ENCODE results near the gene MIGA2. TPM values are rescaled to one million over a fixed set of nuclear protein-coding genes. Genes with fewer than 3 reads are reported as not detected.

Gene MIGA2
- total RNA-seq, 1 experiment from 2014 or later: 23.7 TPM

DNA sequence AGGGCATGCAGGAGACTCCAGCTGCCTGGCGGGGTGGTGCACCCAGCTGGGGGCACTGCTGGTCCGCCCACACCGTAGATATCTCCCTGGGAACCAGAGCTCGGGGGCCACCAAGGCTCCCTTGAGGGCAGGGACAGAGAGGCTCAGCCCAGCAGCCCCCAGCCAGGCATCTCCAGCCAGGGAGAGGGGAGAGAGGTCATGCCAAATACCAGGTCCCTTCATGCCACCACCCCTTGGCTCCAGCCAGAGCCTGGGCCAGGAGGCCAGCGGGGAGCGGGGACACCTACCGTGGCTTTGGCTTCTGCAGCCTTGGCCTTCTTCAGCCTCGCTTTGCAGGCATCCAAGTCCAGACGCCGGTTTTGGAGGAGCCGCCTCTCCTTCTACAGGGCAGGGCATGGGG, 22.3 kb upstream of the MIGA2 start:
- ATAC-seq (no peak), DNase-seq (ENCODE audit: low read depth, low spot score) (no peak)
- Histone ChIP-seq H3K4me3 (replicated peaks in 1 of 2; ENCODE audit: low read depth in 1 of 2, low read length in 2 of 2) (no peak overlapping the region), H3K79me2 (ENCODE audit: insufficient read depth, low read length) (no peaks in the 10 kb centered on the region; the same call in 1 of the 2 replicates), H4K20me1 (ENCODE audit: insufficient read depth) (no peaks in the 10 kb centered on the region), H3K9me3 (ENCODE audit: control insufficient read depth in 1 of 2, insufficient read depth in 1 of 2, low read depth in 1 of 2, low read length in 2 of 2) (no peaks in the 10 kb centered on the region), H3K27me3 (ENCODE audit: insufficient read depth, low read length) (no peaks in the 10 kb centered on the region), H3K4me2 (ENCODE audit: low read length) (no peak overlapping the region), H3K27ac (ENCODE audit: low read depth, low read length) (no peak overlapping the region), H3K9ac (ENCODE audit: low read length) (no peak overlapping the region), H3K9me2 (ENCODE audit: insufficient read depth) (no peaks in the 10 kb centered on the region), H2AFZ (ENCODE audit: low read depth, low read length, poor library complexity, severe bottlenecking) (no peak overlapping the region), H3K4me1 (ENCODE audit: control insufficient read depth in 1 of 2, insufficient read depth in 2 of 2, low read length in 2 of 2) (no peaks in the 10 kb centered on the region), H3K36me3 (ENCODE audit: control insufficient read depth in 1 of 2, insufficient read depth in 2 of 2, low read length in 2 of 2) (peaks cover 8 to 20% of the 10 kb centered on the region in 2 experiments; a peak in 3 of 4 replicates)
- CTCF ChIA-PET: no interaction called here
- RAD21 ChIA-PET (ENCODE audit: low non-redundant PET in 1 of 2, low total read pairs in 2 of 2, uncharacterized antibody in 2 of 2, unreplicated experiment in 2 of 2): no interaction called here
- TF ChIP-seq ZFX (IDR thresholded peaks at IDR 0.05) (no peak), ATF3 (IDR thresholded peaks at IDR 0.05) (no peak), FOSL1 (IDR thresholded peaks at IDR 0.05; ENCODE audit: low read depth) (no peak), POLR2AphosphoS5 (IDR thresholded peaks at IDR 0.05; ENCODE audit: low read depth, low read length) (no peak), SIN3A (IDR thresholded peaks at IDR 0.05; ENCODE audit: low read depth) (no peak), REST (IDR thresholded peaks at IDR 0.05; ENCODE audit: low read depth) (no peak), ZNF274 (IDR thresholded peaks at IDR 0.05; ENCODE audit: low read depth, low read length) (no peak), EZH2phosphoT487 (IDR thresholded peaks at IDR 0.05; ENCODE audit: borderline replicate concordance) (no peak), RAD21 (IDR thresholded peaks at IDR 0.05; ENCODE audit: low read depth) (no peak), EGR1 (IDR thresholded peaks at IDR 0.05; ENCODE audit: low read depth) (no peak), POLR2A (IDR thresholded peaks at IDR 0.05; ENCODE audit: borderline replicate concordance, extremely low read depth, insufficient read depth, insufficient read length) (no peak), JUND (IDR thresholded peaks at IDR 0.05) (no peak), CEBPB (IDR thresholded peaks at IDR 0.05; ENCODE audit: low read depth) (no peak), SRF (IDR thresholded peaks at IDR 0.05; ENCODE audit: low read depth) (no peak), SP1 (IDR thresholded peaks at IDR 0.05; ENCODE audit: low read depth) (no peak), ELF1 (IDR thresholded peaks at IDR 0.05; ENCODE audit: borderline replicate concordance, low read depth) (no peak), YY1 (IDR thresholded peaks at IDR 0.05; ENCODE audit: extremely low read depth, insufficient replicate concordance, low read depth, low read length) (no peak)
- TF ChIP-seq, protein P1, sequence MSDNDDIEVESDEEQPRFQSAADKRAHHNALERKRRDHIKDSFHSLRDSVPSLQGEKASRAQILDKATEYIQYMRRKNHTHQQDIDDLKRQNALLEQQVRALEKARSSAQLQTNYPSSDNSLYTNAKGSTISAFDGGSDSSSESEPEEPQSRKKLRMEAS (IDR thresholded peaks at IDR 0.05): no peak
- TF ChIP-seq, protein P2, sequence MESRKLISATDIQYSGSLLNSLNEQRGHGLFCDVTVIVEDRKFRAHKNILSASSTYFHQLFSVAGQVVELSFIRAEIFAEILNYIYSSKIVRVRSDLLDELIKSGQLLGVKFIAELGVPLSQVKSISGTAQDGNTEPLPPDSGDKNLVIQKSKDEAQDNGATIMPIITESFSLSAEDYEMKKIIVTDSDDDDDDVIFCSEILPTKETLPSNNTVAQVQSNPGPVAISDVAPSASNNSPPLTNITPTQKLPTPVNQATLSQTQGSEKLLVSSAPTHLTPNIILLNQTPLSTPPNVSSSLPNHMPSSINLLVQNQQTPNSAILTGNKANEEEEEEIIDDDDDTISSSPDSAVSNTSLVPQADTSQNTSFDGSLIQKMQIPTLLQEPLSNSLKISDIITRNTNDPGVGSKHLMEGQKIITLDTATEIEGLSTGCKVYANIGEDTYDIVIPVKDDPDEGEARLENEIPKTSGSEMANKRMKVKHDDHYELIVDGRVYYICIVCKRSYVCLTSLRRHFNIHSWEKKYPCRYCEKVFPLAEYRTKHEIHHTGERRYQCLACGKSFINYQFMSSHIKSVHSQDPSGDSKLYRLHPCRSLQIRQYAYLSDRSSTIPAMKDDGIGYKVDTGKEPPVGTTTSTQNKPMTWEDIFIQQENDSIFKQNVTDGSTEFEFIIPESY (IDR thresholded peaks at IDR 0.05; ENCODE audit: extremely low read depth, insufficient replicate concordance, low read length): no peak
- POLR2A ChIA-PET: no interaction called here
- BruUV-seq (replicated peaks): no TSS peak
- intact Hi-C loops (cut with micrococcal nuclease): no loop called here
